ENCODE results near the gene SUSD4.

DNA sequence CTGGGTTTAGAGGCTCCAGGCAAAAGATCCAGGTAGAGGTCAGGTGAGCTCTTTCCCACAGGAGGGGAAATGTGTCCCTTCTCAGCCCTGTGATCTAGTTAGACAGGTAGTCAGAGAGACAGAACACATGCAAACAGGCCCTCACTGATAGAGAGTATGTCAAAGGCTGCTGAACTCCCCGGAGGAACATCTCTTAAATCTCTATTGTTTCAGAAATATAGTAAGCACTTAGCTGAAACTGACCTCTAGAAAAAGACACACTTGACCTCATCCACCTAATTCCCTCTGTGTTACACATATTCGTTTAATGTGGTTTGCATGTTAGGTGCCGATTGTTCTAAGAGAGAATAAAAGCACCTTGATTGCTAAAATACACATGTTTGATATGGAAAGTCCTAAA, 23.3 kb downstream of the SUSD4 start:
- TF ChIP-seq CTCF (conservative IDR thresholded peaks at IDR 0.05 in 1 of 2, IDR thresholded peaks at IDR 0.05 in 1 of 2; ENCODE audit: extremely low read depth in 1 of 2, insufficient read depth in 1 of 2, low read depth in 1 of 2, low read length in 2 of 2) (no peak), EZH2 (IDR thresholded peaks at IDR 0.05; ENCODE audit: borderline replicate concordance, low read length) (no peak)
